ENCODE data around the gene RAX2.
A peak's percentile ranks its signal among the peaks of the same experiment; 100 is the strongest.

The RAX2 gene

DNA sequence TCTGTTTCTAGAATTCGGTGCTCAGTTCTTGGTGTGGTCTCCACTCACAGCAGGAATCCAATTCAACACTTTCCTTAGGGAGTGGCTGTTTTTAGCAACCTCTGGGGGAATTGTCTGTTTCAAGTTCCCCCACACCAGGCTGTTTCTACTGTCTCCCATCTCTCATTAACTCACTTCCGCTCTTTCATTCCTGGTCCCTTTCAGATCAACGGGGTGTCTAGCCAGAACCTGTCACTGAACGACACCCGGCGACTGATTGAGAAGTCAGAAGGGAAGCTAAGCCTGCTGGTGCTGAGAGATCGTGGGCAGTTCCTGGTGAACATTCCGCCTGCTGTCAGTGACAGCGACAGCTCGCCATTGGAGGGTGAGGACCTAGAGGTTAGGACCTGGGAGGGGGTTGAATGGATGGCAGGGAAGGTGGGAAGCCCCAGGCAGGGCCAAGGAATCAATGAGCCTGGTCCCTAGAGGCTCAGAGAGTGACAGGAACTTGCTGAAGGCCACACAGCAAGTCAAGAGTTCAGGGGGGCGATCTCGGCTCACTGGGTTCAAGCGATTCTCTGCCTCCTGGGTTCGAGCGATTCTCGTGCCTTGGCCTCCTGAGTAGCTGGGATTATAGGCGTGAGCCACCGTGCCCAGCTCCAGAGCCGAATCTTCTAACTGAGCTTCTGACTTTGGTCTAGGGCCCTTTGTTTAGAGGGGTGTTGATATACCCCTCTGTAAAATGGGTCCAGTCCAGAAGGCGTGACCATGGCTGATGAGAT lies 38.3 kb downstream of the RAX2 start:
- no peaks in the 10 kb centered on the region for H3K9me3 ChIP-seq (ENCODE audit: control insufficient read depth, low read length)
- DNase-seq (ENCODE audit: low read depth), result no peak
- H3K4me1 ChIP-seq (ENCODE audit: control insufficient read depth, insufficient read depth, low read length), result no peaks in the 10 kb centered on the region
- H3K36me3 ChIP-seq (ENCODE audit: control insufficient read depth, insufficient read depth, low read length, severe bottlenecking), result no peaks in the 10 kb centered on the region
- peaks cover 39% of the 10 kb centered on the region for H3K27me3 ChIP-seq (replicated peaks; ENCODE audit: control insufficient read depth, insufficient read depth, low read length)
- no peak overlapping the region for H3K4me3 ChIP-seq (ENCODE audit: low read length)
- no peak overlapping the region for H3K9ac ChIP-seq (ENCODE audit: low read length)

DNA sequence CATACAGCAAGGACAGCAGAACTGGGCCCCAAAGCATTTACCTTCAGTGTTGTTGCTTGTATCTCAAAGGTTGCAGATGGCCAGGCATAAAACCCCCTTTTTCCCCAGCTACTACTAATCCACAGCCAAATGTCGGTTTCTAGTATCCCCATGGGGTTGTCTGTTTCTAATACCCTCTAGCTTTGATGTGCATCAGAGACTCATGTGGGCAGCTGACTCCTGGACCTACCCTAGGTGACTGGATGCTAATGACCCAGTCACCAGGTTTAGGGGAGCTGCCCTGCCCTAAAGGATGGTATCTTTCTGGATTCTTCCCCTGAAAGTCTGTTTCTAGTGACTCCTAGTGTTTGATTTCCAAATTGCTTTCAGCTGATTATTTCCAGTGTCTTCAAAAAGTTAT lies 39.9 kb downstream of the RAX2 start:
- no peak for DNase-seq (ENCODE audit: low read depth)
- Histone ChIP-seq H3K4me1 (ENCODE audit: control insufficient read depth, insufficient read depth, low read length) (no peaks in the 10 kb centered on the region), H3K36me3 (ENCODE audit: control insufficient read depth, insufficient read depth, low read length, severe bottlenecking) (no peaks in the 10 kb centered on the region), H3K4me3 (ENCODE audit: low read length) (no peak overlapping the region), H3K27me3 (replicated peaks; ENCODE audit: control insufficient read depth, insufficient read depth, low read length) (peaks cover 25% of the 10 kb centered on the region), H3K9ac (ENCODE audit: low read length) (no peak overlapping the region), H3K9me3 (ENCODE audit: control insufficient read depth, low read length) (no peaks in the 10 kb centered on the region)

DNA sequence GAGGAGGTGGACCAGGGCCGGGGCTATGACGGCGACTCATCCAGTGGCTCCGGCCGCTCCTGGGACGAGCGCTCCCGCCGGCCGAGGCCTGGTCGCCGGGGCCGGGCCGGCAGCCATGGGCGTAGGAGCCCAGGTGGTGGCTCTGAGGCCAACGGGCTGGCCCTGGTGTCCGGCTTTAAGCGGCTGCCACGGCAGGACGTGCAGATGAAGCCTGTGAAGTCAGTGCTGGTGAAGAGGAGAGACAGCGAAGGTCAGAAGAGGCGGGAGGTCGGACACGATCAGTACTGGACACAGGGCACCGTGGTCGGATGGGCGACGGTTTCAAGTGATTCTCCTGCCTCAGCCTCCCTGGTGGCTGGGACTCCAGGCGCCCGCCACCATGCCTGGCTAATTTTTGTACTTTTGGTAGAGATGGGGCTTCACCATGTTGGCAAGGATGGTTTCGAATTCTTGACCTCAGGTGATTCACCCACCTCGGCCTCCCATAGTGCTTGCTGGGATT lies 41.5 kb downstream of the RAX2 start:
- H3K9ac ChIP-seq (ENCODE audit: low read length), result no peak overlapping the region
- no peaks in the 10 kb centered on the region for H3K4me1 ChIP-seq (ENCODE audit: control insufficient read depth, insufficient read depth, low read length)
- H3K27me3 ChIP-seq (replicated peaks; ENCODE audit: control insufficient read depth, insufficient read depth, low read length), result peaks cover 20% of the 10 kb centered on the region
- no peaks in the 10 kb centered on the region for H3K36me3 ChIP-seq (ENCODE audit: control insufficient read depth, insufficient read depth, low read length, severe bottlenecking)
- H3K9me3 ChIP-seq (ENCODE audit: control insufficient read depth, low read length), result no peaks in the 10 kb centered on the region
- no peak overlapping the region for H3K4me3 ChIP-seq (ENCODE audit: low read length)
- no peak for DNase-seq (ENCODE audit: low read depth)

DNA sequence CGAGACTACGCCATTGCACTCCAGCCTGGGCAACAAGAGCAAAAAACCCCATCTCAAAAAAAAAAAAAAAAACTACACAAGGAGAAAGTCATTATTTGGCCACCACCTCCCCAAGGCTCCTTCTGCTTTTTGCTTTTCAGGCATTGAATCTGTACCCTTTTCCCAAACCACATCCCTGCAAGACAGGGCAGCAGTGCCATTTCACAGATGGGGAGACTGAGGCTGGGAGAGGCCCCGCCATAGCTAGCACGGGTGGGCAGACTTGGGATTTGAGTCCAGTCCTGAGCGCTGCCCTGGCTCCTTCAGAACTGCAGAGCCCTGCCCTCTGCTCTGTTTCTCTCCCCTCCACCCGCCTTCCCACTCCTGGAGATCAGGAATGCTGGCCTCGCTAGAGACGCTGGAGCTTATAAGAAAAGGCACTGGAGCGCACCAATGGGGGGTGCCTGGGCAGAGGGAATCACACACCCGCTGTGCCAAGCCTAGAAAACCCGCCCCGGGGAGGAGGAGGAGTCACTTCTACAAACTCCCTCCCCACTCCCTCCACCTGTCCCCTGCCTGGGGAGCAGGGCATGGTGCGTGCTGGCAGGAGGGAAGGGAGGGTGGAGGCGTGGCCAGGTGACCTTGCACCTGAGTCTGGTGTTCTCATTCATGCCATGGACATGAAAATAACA lies 46.3 kb downstream of the RAX2 start:
- Histone ChIP-seq H3K9me3 (ENCODE audit: control insufficient read depth, low read length) (no peaks in the 10 kb centered on the region), H3K27me3 (replicated peaks; ENCODE audit: control insufficient read depth, insufficient read depth, low read length) (peaks cover 23% of the 10 kb centered on the region), H3K36me3 (ENCODE audit: control insufficient read depth, insufficient read depth, low read length, severe bottlenecking) (no peaks in the 10 kb centered on the region), H3K4me3 (ENCODE audit: low read length) (no peak overlapping the region), H3K9ac (ENCODE audit: low read length) (no peak overlapping the region), H3K4me1 (ENCODE audit: control insufficient read depth, insufficient read depth, low read length) (peaks cover 4% of the 10 kb centered on the region)
- DNase-seq (ENCODE audit: low read depth), result no peak

DNA sequence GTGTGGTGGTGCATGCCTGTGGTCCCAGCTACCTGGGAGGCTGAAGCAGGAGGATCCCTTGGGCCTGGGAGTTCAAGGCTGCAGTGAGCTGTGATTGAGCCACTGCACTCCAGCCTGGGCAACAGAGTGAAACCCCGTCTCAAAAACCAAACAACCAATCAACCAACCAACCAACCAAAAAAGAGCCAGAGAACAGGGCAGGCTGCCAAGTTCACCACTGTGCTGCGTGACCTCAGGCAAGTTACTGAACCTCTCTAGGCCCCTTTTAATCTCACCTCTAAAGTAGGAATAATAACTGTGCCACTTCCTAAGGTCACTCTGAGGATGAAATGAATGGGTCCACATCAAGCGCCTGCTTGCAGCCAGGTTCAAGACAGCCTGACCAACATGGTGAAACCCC lies 46.9 kb downstream of the RAX2 start:
- Histone ChIP-seq H3K27me3 (replicated peaks; ENCODE audit: control insufficient read depth, insufficient read depth, low read length) (peaks cover 28% of the 10 kb centered on the region), H3K4me3 (ENCODE audit: low read length) (no peak overlapping the region), H3K9me3 (ENCODE audit: control insufficient read depth, low read length) (no peaks in the 10 kb centered on the region), H3K36me3 (ENCODE audit: control insufficient read depth, insufficient read depth, low read length, severe bottlenecking) (no peaks in the 10 kb centered on the region), H3K4me1 (ENCODE audit: control insufficient read depth, insufficient read depth, low read length) (peaks cover 4% of the 10 kb centered on the region), H3K9ac (ENCODE audit: low read length) (no peak overlapping the region)
- no peak for DNase-seq (ENCODE audit: low read depth)

DNA sequence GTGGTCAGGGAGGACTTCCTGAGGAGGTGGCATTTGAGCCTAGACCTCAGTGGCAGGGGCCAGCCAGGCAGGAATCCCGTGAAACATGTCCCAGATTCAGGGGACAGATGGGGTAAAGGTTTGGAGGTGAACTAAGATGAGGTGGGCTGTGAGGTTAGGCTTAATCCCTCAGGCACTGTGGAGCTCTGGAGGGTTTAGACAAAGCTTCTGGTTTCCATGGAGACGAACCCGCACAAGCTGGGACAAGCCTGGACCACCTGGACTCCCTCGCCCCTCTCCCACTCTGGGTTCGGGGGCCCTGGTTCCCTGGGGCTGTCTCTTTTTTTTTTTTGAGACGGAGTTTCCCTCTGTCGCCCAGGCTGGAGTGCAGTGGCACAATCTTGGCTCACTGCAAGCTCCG lies 48.1 kb downstream of the RAX2 start:
- Histone ChIP-seq H3K4me3 (ENCODE audit: low read length) (no peak overlapping the region), H3K9me3 (ENCODE audit: control insufficient read depth, low read length) (no peaks in the 10 kb centered on the region), H3K4me1 (ENCODE audit: control insufficient read depth, insufficient read depth, low read length) (peaks cover 4% of the 10 kb centered on the region), H3K36me3 (ENCODE audit: control insufficient read depth, insufficient read depth, low read length, severe bottlenecking) (no peaks in the 10 kb centered on the region), H3K9ac (ENCODE audit: low read length) (no peak overlapping the region), H3K27me3 (replicated peaks; ENCODE audit: control insufficient read depth, insufficient read depth, low read length) (peaks cover 37% of the 10 kb centered on the region)
- no peak for DNase-seq (ENCODE audit: low read depth)

DNA sequence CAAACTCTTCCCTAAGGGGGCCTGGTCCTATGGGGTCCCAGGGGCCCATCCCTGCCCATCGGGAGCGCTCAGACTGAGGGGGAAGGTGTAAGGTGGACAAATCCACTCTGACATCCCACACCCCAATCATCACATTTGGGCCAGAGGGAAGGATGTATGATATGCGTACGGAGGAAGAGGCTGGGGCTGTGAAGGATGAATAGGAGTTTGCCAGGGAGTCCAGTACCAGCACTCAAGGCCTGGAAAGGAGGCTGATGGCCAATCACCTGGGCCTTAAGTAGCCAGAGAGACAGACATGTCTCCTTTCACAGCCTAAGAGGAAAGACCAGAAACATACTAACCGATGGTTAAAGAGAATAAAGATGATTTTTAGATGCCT lies 48.9 kb downstream of the RAX2 start:
- Histone ChIP-seq H3K4me3 (ENCODE audit: low read length) (no peak overlapping the region), H3K36me3 (ENCODE audit: control insufficient read depth, insufficient read depth, low read length, severe bottlenecking) (no peaks in the 10 kb centered on the region), H3K9me3 (ENCODE audit: control insufficient read depth, low read length) (no peaks in the 10 kb centered on the region), H3K9ac (ENCODE audit: low read length) (no peak overlapping the region), H3K27me3 (replicated peaks; ENCODE audit: control insufficient read depth, insufficient read depth, low read length) (peaks cover 39% of the 10 kb centered on the region), H3K4me1 (ENCODE audit: control insufficient read depth, insufficient read depth, low read length) (peaks cover 4% of the 10 kb centered on the region)
- DNase-seq (ENCODE audit: low read depth), result no peak

DNA sequence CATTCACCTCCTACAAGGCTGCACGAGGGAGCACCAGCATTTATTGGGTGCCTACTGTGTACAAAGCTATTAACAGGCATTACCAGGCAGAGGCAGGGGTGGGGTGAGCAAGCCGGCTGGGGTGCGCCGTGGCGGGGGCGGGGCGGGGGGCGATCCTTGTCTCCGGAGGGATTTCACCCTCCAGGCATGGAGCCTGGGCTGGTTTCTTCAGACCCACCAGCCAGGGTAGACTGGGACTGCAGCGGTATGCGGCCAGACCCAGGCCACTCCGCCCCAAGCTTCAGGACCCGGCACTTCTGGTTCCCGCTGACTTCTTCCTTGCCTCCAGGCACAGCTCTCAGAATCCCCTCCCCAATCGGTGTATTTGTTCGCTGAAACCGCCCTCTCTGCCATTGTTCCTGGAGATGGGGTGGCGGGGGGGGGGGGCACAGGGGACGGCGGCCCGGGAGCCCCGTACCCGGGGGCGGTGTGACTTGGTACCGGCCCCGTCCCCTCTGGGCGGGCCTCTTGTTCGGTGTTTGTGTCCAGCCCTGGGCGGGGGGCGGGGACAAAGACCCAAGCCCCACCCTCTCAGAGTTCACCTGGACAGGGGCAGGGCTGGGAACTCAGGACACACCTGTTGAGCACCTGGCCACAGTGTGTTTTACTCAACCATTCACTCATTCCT lies 49.5 kb downstream of the RAX2 start:
- Histone ChIP-seq H3K4me1 (ENCODE audit: control insufficient read depth, insufficient read depth, low read length) (peaks cover 4% of the 10 kb centered on the region), H3K9me3 (ENCODE audit: control insufficient read depth, low read length) (no peaks in the 10 kb centered on the region), H3K27me3 (replicated peaks; ENCODE audit: control insufficient read depth, insufficient read depth, low read length) (peaks cover 39% of the 10 kb centered on the region), H3K36me3 (ENCODE audit: control insufficient read depth, insufficient read depth, low read length, severe bottlenecking) (no peaks in the 10 kb centered on the region), H3K4me3 (ENCODE audit: low read length) (no peak overlapping the region), H3K9ac (ENCODE audit: low read length) (no peak overlapping the region)
- peak; percentile 20 for DNase-seq (ENCODE audit: low read depth)

DNA sequence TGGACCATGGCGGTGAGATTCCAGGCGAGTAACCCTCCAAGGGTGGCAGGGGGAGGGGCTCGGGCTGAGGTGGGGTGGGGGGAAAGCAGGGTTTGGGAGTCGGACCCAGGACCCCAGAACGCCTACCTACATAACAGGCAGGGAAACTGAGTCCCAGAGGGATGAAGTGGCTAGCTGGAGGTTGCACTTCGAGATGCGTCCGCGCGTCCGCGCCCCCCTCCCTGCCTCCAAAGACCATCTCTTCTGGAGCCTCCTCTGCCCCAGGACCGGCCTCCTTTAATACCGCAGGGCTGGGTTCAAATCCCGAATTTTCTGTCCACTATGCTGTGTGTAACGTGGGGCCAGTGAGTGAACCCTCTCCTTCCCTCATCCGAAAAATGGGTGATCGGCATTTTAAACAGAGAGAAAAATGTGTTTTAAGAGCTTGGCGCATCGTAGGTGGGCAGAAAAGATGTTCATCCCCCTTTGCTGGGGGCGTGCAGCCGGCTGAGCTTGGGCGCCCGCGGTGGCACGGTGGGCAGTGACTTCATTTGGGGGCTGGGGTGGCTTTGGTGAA lies 50.1 kb downstream of the RAX2 start:
- Histone ChIP-seq H3K36me3 (ENCODE audit: control insufficient read depth, insufficient read depth, low read length, severe bottlenecking) (no peaks in the 10 kb centered on the region), H3K4me3 (ENCODE audit: low read length) (no peak overlapping the region), H3K9ac (ENCODE audit: low read length) (no peak overlapping the region), H3K27me3 (replicated peaks; ENCODE audit: control insufficient read depth, insufficient read depth, low read length) (peaks cover 39% of the 10 kb centered on the region), H3K9me3 (ENCODE audit: control insufficient read depth, low read length) (no peaks in the 10 kb centered on the region), H3K4me1 (ENCODE audit: control insufficient read depth, insufficient read depth, low read length) (peaks cover 4% of the 10 kb centered on the region)
- no peak for DNase-seq (ENCODE audit: low read depth)

DNA sequence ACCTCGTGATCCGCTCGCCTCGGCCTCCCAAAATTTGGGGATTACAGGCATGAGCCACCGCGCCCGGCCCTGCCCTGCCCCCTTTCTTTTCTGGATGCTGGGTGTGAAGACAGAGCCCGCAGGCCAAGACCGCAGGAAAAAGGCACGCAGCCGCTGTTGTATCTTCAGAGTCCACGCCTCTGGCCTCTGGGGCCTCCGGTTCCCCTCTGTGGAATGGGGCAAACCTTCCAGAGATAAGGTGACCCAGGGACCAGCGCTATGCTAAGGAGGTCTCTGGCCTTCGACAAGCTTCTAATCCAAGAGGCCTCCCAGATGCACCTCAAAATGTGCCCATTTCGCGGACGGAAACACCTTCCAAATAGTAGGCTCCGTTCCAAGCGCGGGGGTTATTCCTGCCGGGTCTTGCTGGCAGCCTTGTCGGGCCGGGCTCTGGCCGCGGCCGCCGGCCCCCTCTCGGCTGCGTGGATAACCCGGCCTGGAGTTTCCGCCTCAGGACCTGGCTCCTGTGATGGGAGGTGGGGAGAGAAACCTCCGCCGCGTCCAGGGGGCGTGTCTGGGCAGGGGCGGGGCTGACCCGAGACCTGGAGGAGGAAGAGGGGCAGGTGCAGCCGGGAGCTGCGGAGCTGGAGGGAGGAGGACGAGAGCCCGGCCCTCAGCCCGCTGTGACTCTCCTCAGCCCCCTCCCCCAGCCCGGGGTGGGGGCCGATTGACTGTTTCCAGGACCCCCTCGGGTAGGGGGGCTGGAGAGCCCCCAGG lies 50.7 kb downstream of the RAX2 start:
- Histone ChIP-seq H3K36me3 (ENCODE audit: control insufficient read depth, insufficient read depth, low read length, severe bottlenecking) (no peaks in the 10 kb centered on the region), H3K4me1 (ENCODE audit: control insufficient read depth, insufficient read depth, low read length) (peaks cover 4% of the 10 kb centered on the region), H3K9ac (ENCODE audit: low read length) (no peak overlapping the region), H3K27me3 (replicated peaks; ENCODE audit: control insufficient read depth, insufficient read depth, low read length) (peaks cover 39% of the 10 kb centered on the region), H3K9me3 (ENCODE audit: control insufficient read depth, low read length) (no peaks in the 10 kb centered on the region), H3K4me3 (ENCODE audit: low read length) (no peak overlapping the region)
- peak; percentile 89 for DNase-seq (ENCODE audit: low read depth)

Data from adipocyte (in vitro differentiated cells).